NCI-H128 (cell line): ENCODE data around the gene WRNIP1.

Experiments used
- DNase-seq: peaks from one replicate; lab custom pipeline; 2025; ENCODE audit not compliant: unreplicated experiment; lab: John Stamatoyannopoulos, UW

The WRNIP1 gene

GRCh38 chr6:2740581-2740980 lies 24.6 kb upstream of the WRNIP1 start:
- no peak for DNase-seq

DNA sequence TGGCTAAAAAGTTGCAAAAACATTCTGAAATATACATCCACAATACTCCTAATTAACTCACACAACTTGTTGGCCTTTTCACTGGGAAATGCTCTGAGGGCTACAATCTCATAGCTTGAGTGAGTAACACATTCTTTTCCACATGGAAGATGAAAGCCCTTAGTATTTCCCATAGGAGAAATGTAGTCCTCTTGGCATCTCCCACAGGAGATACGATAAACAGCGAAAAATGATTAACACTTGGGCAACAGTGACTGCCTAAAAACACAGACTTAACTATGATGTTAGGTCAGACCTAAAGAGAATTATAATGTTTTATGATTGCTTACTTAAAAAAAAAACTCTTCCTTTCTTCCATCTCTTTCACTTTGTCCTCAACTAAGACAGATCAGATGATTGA lies 23.4 kb upstream of the WRNIP1 start:
- no peak for DNase-seq

- DNase-seq, result no peak
These were observed 21.6 kb upstream of the WRNIP1 start for GRCh38 chr6:2743280-2744208.

DNA sequence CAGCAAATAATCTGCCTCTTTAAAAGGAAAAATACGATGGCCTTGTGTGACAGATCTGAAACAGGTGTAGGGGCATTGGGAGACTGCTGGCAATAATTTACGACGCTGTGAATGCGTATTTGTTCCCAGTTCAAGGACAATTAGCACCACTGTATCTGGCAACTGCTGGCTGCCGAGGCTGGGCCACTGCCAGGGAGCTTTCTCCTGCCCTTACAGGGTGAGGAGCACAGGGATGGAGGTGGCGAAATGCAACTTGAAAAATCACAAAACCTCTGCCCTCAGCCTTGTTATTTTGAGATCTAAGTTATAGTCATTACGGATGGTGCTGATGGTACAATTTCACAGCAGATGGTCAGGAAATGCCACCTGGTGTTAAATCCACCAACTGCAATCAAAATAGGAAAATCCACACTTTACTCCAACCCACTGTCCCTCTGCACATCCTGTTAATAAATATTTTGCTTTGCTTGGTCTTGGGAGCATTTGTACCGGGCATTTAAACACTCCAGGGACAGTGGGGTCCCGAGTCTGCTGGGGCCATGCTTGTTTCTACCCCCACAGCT lies 20.9 kb upstream of the WRNIP1 start:
- no peak for DNase-seq

DNA sequence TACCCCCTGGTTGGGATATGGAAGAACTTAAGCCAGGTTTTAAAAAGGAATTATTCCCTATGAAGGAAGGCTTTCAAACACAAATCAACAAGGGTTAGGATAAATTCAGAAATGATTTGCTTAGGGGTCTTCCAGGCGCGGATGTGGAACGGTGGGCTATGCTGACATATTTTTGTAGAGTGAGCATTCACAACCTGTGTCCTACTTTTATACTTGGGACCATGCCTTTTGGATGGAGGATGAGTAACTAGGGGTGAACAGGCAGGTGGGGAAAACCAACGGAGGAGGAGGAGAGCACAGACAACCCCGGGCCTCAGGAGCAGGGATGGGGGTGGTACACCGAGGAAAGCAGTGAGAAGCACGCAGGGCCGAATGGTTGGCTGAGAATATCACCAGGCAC lies 20.4 kb upstream of the WRNIP1 start:
- DNase-seq, result no peak

- DNase-seq, result no peak
These were observed 19.9 kb upstream of the WRNIP1 start for GRCh38 chr6:2745246-2745645.

DNA sequence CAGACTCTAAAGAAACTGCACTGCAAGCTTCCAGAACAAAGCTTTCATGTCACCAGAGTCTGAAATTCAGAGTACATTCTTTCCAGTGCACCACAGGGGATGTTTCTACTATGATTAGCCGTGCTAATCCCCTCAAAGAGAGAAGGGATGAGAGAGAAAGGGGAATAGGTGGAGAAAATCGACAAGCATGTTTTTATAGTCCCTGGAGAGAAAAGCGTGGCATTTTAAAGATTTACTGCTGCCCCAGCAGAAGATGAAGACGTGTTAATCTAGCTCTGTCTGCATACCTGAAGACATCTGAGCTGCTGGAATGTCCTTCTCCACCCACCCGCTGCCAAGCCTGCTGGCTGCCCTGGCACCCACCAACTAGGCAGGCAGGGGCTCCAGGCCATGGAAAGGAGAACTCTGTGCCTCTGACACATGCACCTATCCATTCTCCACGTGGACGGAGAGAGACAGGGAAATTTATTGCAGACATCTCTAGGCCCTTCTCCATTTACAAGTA lies 18.6 kb upstream of the WRNIP1 start:
- DNase-seq, result no peak

DNA sequence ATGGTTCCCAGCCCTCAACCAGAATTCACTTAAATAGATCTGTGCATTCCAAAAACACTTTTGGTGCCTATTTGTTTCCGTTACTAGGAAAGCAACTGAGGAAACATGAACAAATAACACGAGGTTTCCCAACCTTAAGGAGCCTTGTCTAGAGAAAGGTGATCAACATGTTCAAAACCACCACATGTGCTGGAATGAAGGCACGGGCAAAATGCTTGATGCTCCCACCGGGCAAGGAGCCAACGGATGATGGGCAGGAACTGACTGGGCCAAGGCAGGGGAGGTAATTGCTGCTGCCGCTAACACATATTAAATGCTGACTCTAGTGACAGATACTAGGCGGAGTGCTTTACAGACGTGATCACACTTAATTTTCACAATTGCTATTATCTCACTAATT lies 17.0 kb upstream of the WRNIP1 start:
- DNase-seq, result no peak

DNA sequence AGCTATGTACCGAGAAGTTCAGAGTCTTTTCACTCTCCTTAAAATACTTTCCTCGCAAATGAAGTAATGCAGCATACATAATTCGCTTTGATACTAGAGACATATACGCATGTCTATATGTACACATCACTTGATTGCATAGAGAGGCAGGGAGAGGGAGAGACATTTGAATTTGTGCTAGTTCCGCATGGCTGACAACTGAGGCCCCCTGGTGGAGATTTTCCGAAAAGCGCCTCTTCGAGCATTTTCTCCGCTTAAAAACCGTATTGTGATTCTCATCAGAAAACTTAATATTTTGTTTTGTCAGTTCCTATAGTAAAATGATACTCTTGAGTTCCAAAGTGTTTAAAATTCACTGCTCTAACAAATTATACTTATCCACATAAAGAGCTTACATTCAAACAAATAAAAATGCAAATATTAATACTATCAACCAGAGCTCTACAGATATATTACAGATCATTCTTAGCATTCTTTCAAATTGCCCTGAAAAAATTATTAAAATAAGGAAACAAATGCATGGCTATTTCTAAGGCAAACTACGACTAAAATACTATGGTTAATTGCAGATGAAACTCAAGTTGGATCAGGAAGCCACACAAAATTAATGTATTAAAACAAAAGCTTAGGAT lies 15.1 kb upstream of the WRNIP1 start:
- no peak for DNase-seq

GRCh38 chr6:2750832-2751231 lies 14.4 kb upstream of the WRNIP1 start, which contains the start of gene MYLK4:
Gene MYLK4, minus strand, starts transcription at chr6:2750922. Its CDS starts 1,628 bp downstream, at chr6:2749294.
- no peak for DNase-seq

DNA sequence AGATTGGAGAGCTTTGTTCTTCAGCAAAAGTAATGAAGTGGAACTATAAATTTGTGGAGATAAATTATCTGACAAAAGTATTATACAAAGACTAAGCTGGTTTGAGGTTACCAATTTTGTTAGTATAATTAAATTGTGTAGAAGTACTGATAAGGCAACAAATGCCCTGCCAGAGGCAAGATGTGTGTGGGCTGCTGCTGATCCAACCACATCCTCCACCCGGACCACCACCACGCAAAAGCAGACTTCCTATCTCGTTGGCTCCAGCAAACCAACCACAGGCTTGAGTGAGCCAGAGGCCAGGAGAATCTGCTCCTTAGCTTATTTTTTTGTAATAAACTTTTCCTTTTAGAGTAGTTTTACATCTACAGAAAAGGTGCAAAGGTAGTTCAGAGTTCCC lies 13.3 kb upstream of the WRNIP1 start:
- DNase-seq, result no peak

GRCh38 chr6:2752477-2753109 lies 12.6 kb upstream of the WRNIP1 start:
- DNase-seq, result no peak

- DNase-seq, result no peak
These were observed 12.1 kb upstream of the WRNIP1 start for GRCh38 chr6:2753110-2753489.

- DNase-seq, result no peak
These were observed 11.4 kb upstream of the WRNIP1 start for GRCh38 chr6:2753743-2754142.

DNA sequence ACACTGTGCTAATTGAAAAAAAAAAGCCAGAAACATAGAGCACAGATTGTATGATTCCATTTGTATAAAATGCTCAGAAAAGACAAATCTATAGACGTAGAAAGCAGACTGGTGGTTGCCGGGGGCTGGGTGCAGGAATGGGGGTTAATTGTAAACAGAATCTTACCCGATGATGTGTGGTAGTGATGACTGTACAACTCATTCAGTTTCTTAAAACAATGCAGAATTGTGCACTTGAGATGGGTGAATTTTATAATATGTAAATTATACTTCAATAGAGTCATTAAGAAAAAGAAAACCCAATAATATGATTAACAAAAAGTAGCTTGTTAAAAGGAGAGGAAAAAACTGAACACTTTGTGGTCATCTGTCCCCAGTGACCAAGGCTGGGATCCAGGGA lies 10.8 kb upstream of the WRNIP1 start:
- DNase-seq, result no peak

DNA sequence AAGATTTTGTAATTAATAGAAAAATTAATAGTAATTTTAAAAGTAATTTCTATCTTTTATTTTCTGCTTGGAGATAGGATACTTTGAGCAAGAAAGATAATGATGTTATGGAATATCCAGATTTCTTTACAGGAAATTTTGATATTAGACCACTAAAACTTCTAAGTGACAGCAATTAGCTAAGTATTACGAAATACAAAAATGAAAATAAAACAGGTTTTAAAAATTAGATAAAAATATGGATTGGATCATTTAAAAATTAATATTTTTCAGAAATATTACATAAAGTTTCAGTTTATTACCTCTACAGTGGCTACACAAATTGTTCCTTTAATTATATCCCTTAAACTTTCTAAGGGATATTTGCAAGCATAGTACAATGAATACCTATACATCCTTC lies 10.3 kb upstream of the WRNIP1 start:
- no peak for DNase-seq

- no peak for DNase-seq
These were observed 9.7 kb upstream of the WRNIP1 start for GRCh38 chr6:2755456-2755855.

DNA sequence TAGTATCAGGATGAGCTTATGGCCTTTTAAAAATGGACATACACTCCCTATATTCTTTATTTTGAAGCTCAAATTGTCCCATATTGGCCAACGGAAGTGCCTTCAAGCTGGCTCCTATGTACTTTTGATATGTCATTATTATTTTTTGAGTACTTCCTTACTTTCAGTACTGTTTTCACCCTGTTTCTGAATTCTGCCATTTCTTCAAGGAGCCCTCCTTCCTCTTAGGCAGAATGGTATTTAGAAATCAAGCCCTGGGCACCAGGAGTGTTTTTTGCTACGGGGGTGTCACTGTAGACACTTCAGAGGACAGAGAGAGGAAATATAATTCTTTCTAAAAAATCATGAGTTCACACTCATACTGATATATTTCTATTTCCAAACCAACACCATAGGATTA lies 9.0 kb upstream of the WRNIP1 start:
- no peak for DNase-seq

DNA sequence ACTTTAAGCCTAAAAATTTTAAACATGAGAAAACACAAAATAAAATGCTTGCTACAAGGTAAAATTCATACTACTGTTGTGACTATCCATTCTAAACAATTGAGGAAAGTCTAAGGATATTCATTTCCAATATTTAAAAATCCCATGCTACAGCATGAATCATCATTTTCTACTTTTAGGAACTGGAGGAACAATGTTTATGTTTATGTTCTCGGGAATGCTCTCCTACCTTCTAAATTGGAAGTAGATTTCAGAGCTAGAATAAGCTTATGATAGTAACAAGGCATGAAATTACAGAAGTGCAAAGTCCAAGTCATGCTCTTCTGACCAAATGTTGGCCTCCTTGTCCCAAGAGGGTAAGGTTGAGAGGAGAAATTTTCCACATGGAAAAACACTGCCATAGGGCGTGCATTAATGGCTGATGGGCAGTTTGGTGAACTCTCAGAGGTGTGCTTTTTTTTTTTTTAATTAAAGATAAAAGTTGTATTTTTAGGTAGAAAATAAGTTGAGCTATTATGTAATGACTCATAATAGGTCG lies 8.4 kb upstream of the WRNIP1 start:
- no peak for DNase-seq

- no peak for DNase-seq
These were observed 6.2 kb upstream of the WRNIP1 start for GRCh38 chr6:2758980-2759379.
